H9 (cell line): ENCODE data around the gene VPS13C. TPM values are rescaled to one million over a fixed set of nuclear protein-coding genes. Genes with fewer than 3 reads are reported as not detected.

Source experiments
- DNase-seq: peaks from one replicate; pipeline ENCODE4 v3.0.0-alpha.2; 2017
- H2AFZ ChIP-seq: one replicate; pipeline ENCODE4 v1.6.1; 2013; ENCODE audit warnings: mild to moderate bottlenecking, low read length, control low read depth, moderate library complexity
- H2AK5ac ChIP-seq: 2 replicates; pipeline ENCODE4 v1.6.1; 2013; ENCODE audit warnings: low read length, control low read depth, mixed read lengths; ENCODE audit not compliant: insufficient read length
- H2BK120ac ChIP-seq: one replicate; pipeline ENCODE4 v1.6.1; 2013; ENCODE audit warnings: low read depth, mild to moderate bottlenecking, low read length, control low read depth, inconsistent platforms; ENCODE audit not compliant: poor library complexity, severe bottlenecking
- H2BK12ac ChIP-seq: 2 replicates; pipeline ENCODE4 v1.6.1; 2013; ENCODE audit warnings: low read length, control low read depth, mixed read lengths, low read depth; ENCODE audit not compliant: insufficient read length
- H2BK15ac ChIP-seq: 2 replicates; pipeline ENCODE4 v1.6.1; 2013; ENCODE audit warnings: low read depth, low read length, control low read depth
- H2BK20ac ChIP-seq: one replicate; pipeline ENCODE4 v1.6.1; 2013; ENCODE audit warnings: low read depth, mild to moderate bottlenecking, low read length, control low read depth, inconsistent platforms; ENCODE audit not compliant: poor library complexity, severe bottlenecking
- H2BK5ac ChIP-seq: 2 replicates; pipeline ENCODE4 v1.6.1; 2013; ENCODE audit warnings: low read length, control low read depth, mixed read lengths; ENCODE audit not compliant: insufficient read length
- H3K14ac ChIP-seq: 2 replicates; pipeline ENCODE4 v1.6.1; 2013; ENCODE audit warnings: low read length, control low read depth; ENCODE audit not compliant: insufficient read depth
- H3K18ac ChIP-seq: 2 replicates; pipeline ENCODE4 v1.6.1; 2013; ENCODE audit warnings: low read depth, mild to moderate bottlenecking, mixed read lengths, low read length, control low read depth; ENCODE audit not compliant: insufficient read length
- H3K23ac ChIP-seq: 2 replicates; pipeline ENCODE4 v1.6.1; 2013; ENCODE audit warnings: low read length, control low read depth, mixed read lengths, low read depth; ENCODE audit not compliant: insufficient read length
- H3K23me2 ChIP-seq: 2 replicates; pipeline ENCODE4 v1.6.1; 2013; ENCODE audit warnings: low read depth, mild to moderate bottlenecking, mixed read lengths, low read length, control low read depth; ENCODE audit not compliant: insufficient read length, poor library complexity, severe bottlenecking
- H3K27ac ChIP-seq: 2 replicates; pipeline ENCODE4 v1.5.1; 2013; ENCODE audit warnings: low read length, control low read depth, mixed read lengths, low read depth; ENCODE audit not compliant: insufficient read length
- H3K27me3 ChIP-seq: 2 replicates; pipeline ENCODE4 v1.6.1; 2013; ENCODE audit warnings: low read length, control low read depth, inconsistent platforms; ENCODE audit not compliant: insufficient read depth
- H3K4ac ChIP-seq: 2 replicates; pipeline ENCODE4 v1.6.1; 2013; ENCODE audit warnings: low read depth, mild to moderate bottlenecking, control low read depth, inconsistent platforms, low read length, moderate library complexity
- H3K4me1 ChIP-seq: 2 replicates; pipeline ENCODE4 v1.6.1; 2013; ENCODE audit warnings: low read length, control low read depth, inconsistent platforms; ENCODE audit not compliant: insufficient read depth
- H3K4me2 ChIP-seq: 2 replicates; pipeline ENCODE4 v1.6.1; 2013; ENCODE audit warnings: low read length, control low read depth, mixed read lengths; ENCODE audit not compliant: insufficient read length, insufficient read depth
- H3K56ac ChIP-seq: 2 replicates; pipeline ENCODE4 v1.6.1; 2013; ENCODE audit warnings: low read depth, mild to moderate bottlenecking, mixed read lengths, low read length, control low read depth; ENCODE audit not compliant: insufficient read length
- H3K79me1 ChIP-seq: 2 replicates; pipeline ENCODE4 v1.6.1; 2013; ENCODE audit warnings: low read depth, mild to moderate bottlenecking, moderate library complexity, low read length, control low read depth, inconsistent platforms; ENCODE audit not compliant: insufficient read depth, poor library complexity, severe bottlenecking
- H3K79me2 ChIP-seq: 2 replicates; pipeline ENCODE4 v1.6.1; 2013; ENCODE audit warnings: low read length, control low read depth, inconsistent platforms; ENCODE audit not compliant: insufficient read depth
- H3K9ac ChIP-seq: 2 replicates; pipeline ENCODE4 v1.6.1; 2013; ENCODE audit warnings: low read length, control low read depth, mixed read lengths; ENCODE audit not compliant: insufficient read length; ENCODE audit errors: extremely low read depth
- H3K9me3 ChIP-seq: one replicate; pipeline ENCODE4 v1.6.1; 2013; ENCODE audit warnings: low read depth, low read length, inconsistent platforms; ENCODE audit not compliant: control insufficient read depth
- H3T11ph ChIP-seq: one replicate; pipeline ENCODE4 v1.6.1; 2013; ENCODE audit warnings: mild to moderate bottlenecking, low read length, control low read depth, inconsistent platforms
- H4K20me1 ChIP-seq: one replicate; pipeline ENCODE4 v1.6.1; 2013; ENCODE audit not compliant: control insufficient read depth, insufficient read length, insufficient read depth
- H4K5ac ChIP-seq: 2 replicates; pipeline ENCODE4 v1.6.1; 2013; ENCODE audit warnings: low read depth, mild to moderate bottlenecking, mixed read lengths, low read length, control low read depth; ENCODE audit not compliant: insufficient read length
- H4K8ac ChIP-seq: replicated peaks from 2 replicates; pipeline ENCODE4 v1.6.1; 2013; ENCODE audit warnings: low read length, control low read depth, mixed read lengths, low read depth; ENCODE audit not compliant: insufficient read length
- H4K91ac ChIP-seq: 2 replicates; pipeline ENCODE4 v1.6.1; 2013; ENCODE audit warnings: low read depth, mild to moderate bottlenecking, moderate library complexity, mixed read lengths, low read length, control low read depth; ENCODE audit not compliant: insufficient read length
- H3K27ac Mint-ChIP-seq, 3 experiments: 2 replicates in 2 of 3; 3 replicates in 1 of 3; pipeline ENCODE4 v1.8.0; 2020 to 2021; ENCODE audit warnings: mixed read lengths in 3 of 3, mild to moderate bottlenecking in 1 of 3, moderate library complexity in 1 of 3
- H3K27me3 Mint-ChIP-seq: 2 replicates; pipeline ENCODE4 v1.8.0; 2021; ENCODE audit warnings: low read depth, mild to moderate bottlenecking, moderate library complexity, mixed read lengths
- H3K36me3 Mint-ChIP-seq, 3 experiments: 2 replicates in 2 of 3; 3 replicates in 1 of 3; pipeline ENCODE4 v1.8.0; 2020 to 2021; ENCODE audit warnings: low read depth in 3 of 3, mixed read lengths in 3 of 3; ENCODE audit not compliant: insufficient read depth in 1 of 3
- H3K4me1 Mint-ChIP-seq, 2 experiments: 2 replicates each; pipeline ENCODE4 v1.8.0; 2020; ENCODE audit warnings: mixed read lengths in 2 of 2
- H3K4me3 Mint-ChIP-seq, 2 experiments: 2 replicates in 1 of 2; 3 replicates in 1 of 2; pipeline ENCODE4 v1.8.0; 2020 to 2021; ENCODE audit warnings: mild to moderate bottlenecking in 2 of 2, mixed read lengths in 2 of 2, moderate library complexity in 1 of 2
- H3K9me3 Mint-ChIP-seq, 2 experiments: 2 replicates in 1 of 2; 3 replicates in 1 of 2; pipeline ENCODE4 v1.8.0; 2020; ENCODE audit warnings: mild to moderate bottlenecking in 2 of 2, mixed read lengths in 2 of 2, moderate library complexity in 1 of 2
- WGBS: extraction: QIAGEN DNeasy Blood & Tissue Kit; methylation state at CpG from one replicate; pipeline ENCODE4 v1.1.7; 2013; ENCODE audit warnings: missing lambda C conversion rate, low lambda C conversion rate, mixed read lengths; ENCODE audit not compliant: insufficient read length; ENCODE audit errors: extremely low coverage; 5-methylcytosine and 5-hydroxymethylcytosine counted together
- total RNA-seq: library from RNA; stranded (reverse); gene quantifications from 2 replicates; pipeline ENCODE4 v1.2.1, GENCODE V29; 2021
- TF ChIP-seq, protein P1 (sequence below): fragments of 200-600 bp; sonication (generic); conservative IDR thresholded peaks from 3 replicates; pipeline ENCODE4 v1.8.0; 2021; ENCODE audit warnings: antibody characterized with exemption, mild to moderate bottlenecking

Gene VPS13C
- total RNA-seq, 1 experiment from 2014 or later, result 14.2 TPM

- DNase-seq, result no peak
Measured at GRCh38 chr15:61987824-61988223, 72.4 kb downstream of the VPS13C start.

More at GRCh38 chr15:61987824-61988223, 72.4 kb downstream of the VPS13C start:
- Histone ChIP-seq H3K56ac (no peak overlapping the region), H2BK20ac (no peak overlapping the region), H3K4me1 (no peaks in the 10 kb centered on the region), H3K27me3 (no peaks in the 10 kb centered on the region), H3K18ac (no peak overlapping the region), H3K4ac (no peak overlapping the region), H3K23ac (no peak overlapping the region), H3K9me3 (no peaks in the 10 kb centered on the region), H3K79me1 (no peaks in the 10 kb centered on the region), H4K8ac (no peak overlapping the region), H2BK5ac (no peak overlapping the region), H4K91ac (no peak overlapping the region), H3K4me2 (no peak overlapping the region), H2BK120ac (no peak overlapping the region), H4K5ac (no peak overlapping the region), H3K79me2 (no peaks in the 10 kb centered on the region), H2AFZ (no peak overlapping the region), H3K23me2 (no peaks in the 10 kb centered on the region), H2BK12ac (no peak overlapping the region), H3T11ph (no peak overlapping the region), H2BK15ac (no peak overlapping the region), H3K27ac (no peak overlapping the region), H3K14ac (no peak overlapping the region), H2AK5ac (no peak overlapping the region), H4K20me1 (no peaks in the 10 kb centered on the region), H3K9ac (no peak overlapping the region)
- WGBS, result no CpG with 5 or more reads among the region's 2 CpGs
- Mint-ChIP-seq H3K4me1 (no peaks in the 10 kb centered on the region), H3K27ac (no peak overlapping the region), H3K9me3 (peaks cover 0 to 9% of the 10 kb centered on the region in 2 experiments; a peak in 2 of 5 replicates), H3K27me3 (no peaks in the 10 kb centered on the region), H3K36me3 (peaks cover 6 to 28% (median 17%) of the 10 kb centered on the region in 3 experiments; a peak in 6 of 7 replicates), H3K4me3 (no peak overlapping the region)
- TF ChIP-seq, protein P1, sequence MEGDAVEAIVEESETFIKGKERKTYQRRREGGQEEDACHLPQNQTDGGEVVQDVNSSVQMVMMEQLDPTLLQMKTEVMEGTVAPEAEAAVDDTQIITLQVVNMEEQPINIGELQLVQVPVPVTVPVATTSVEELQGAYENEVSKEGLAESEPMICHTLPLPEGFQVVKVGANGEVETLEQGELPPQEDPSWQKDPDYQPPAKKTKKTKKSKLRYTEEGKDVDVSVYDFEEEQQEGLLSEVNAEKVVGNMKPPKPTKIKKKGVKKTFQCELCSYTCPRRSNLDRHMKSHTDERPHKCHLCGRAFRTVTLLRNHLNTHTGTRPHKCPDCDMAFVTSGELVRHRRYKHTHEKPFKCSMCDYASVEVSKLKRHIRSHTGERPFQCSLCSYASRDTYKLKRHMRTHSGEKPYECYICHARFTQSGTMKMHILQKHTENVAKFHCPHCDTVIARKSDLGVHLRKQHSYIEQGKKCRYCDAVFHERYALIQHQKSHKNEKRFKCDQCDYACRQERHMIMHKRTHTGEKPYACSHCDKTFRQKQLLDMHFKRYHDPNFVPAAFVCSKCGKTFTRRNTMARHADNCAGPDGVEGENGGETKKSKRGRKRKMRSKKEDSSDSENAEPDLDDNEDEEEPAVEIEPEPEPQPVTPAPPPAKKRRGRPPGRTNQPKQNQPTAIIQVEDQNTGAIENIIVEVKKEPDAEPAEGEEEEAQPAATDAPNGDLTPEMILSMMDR, result no peak
